ENCODE results near the gene DLL3. TPM values are rescaled to one million over a fixed set of nuclear protein-coding genes. Genes with fewer than 3 reads are reported as not detected.

Gene DLL3
- total RNA-seq, 4 donors from 2014 or later, result not detected

GRCh38 chr19:39467941-39468340, 30.8 kb upstream of the DLL3 start:
- Histone ChIP-seq H3K36me3 (peaks cover 0 to 97% of the 10 kb centered on the region in 2 donors), H3K9me3 (no peaks in the 10 kb centered on the region), H3K4me3 (no peak overlapping the region), H3K27me3 (no peaks in the 10 kb centered on the region), H3K27ac (no peak overlapping the region), H3K4me1 (no peaks in the 10 kb centered on the region)
- no CpG with 5 or more reads among the region's 7 CpGs for WGBS, 2 donors (ENCODE audit: low coverage in 1 of 2)
- ATAC-seq, result no peak
- TF ChIP-seq POLR2A (IDR thresholded peaks at IDR 0.05) (no peak), POLR2AphosphoS5 (IDR thresholded peaks at IDR 0.05) (no peak), EP300 (IDR thresholded peaks at IDR 0.05) (no peak)
- TF ChIP-seq, protein P1, sequence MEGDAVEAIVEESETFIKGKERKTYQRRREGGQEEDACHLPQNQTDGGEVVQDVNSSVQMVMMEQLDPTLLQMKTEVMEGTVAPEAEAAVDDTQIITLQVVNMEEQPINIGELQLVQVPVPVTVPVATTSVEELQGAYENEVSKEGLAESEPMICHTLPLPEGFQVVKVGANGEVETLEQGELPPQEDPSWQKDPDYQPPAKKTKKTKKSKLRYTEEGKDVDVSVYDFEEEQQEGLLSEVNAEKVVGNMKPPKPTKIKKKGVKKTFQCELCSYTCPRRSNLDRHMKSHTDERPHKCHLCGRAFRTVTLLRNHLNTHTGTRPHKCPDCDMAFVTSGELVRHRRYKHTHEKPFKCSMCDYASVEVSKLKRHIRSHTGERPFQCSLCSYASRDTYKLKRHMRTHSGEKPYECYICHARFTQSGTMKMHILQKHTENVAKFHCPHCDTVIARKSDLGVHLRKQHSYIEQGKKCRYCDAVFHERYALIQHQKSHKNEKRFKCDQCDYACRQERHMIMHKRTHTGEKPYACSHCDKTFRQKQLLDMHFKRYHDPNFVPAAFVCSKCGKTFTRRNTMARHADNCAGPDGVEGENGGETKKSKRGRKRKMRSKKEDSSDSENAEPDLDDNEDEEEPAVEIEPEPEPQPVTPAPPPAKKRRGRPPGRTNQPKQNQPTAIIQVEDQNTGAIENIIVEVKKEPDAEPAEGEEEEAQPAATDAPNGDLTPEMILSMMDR (IDR thresholded peaks at IDR 0.05), result no peak

DNA sequence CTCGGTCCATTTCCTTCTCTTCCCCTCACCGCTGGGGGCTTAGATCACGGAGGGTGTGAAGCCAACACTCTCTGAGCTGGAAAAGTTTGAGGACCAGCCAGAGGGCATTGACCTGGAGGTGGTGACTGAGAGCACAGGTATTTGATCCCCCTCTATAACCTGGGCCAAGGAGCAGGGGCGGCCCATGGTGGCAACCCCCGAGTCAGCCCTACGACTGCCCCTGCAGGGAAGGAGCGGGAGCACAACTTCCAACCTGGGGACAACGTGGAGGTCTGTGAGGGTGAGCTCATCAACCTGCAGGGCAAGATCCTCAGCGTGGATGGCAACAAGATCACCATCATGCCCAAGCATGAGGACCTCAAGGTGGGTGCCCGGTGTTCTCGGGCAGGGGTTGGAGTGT, 29.7 kb upstream of the DLL3 start:
- no peaks in the 10 kb centered on the region for H3K9me3 ChIP-seq
- no peak for ATAC-seq
- no peaks in the 10 kb centered on the region for H3K4me1 ChIP-seq
- WGBS, 2 donors (ENCODE audit: low coverage in 1 of 2), result 90% methylated on average over 2 of the region's 11 CpGs; no CpG with 5 or more reads in 1 of the 2 donors
- H3K4me3 ChIP-seq, result no peak overlapping the region
- TF ChIP-seq POLR2A (IDR thresholded peaks at IDR 0.05), result no peak
- TF ChIP-seq EP300 (IDR thresholded peaks at IDR 0.05), result no peak
- TF ChIP-seq, protein P1 (IDR thresholded peaks at IDR 0.05), result no peak
- TF ChIP-seq POLR2AphosphoS5 (IDR thresholded peaks at IDR 0.05), result no peak
- H3K27me3 ChIP-seq, result no peaks in the 10 kb centered on the region
- no peak overlapping the region for H3K27ac ChIP-seq
- peaks cover 0 to 100% of the 10 kb centered on the region in 2 donors for H3K36me3 ChIP-seq

DNA sequence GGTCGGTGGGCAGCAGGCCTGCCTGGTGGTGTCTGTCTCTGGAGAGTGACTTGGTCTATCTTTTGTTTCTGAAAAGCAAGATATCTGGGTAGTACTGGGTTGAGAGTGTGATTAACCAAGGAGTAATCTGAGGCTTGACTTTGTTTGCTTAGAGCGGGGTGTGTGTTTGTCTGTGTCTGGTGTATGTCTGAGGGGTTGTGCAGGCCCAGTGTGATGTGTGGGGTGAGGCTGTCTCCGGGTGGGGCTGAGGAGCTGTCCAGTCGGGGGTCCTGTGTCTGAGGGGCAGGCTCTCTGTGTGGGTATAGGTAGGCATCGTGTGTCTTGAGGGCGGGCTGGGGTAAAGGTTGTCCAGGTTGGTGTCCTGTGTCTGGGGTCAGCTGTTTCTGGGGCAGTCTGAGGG, 29.2 kb upstream of the DLL3 start:
- H3K9me3 ChIP-seq, result no peaks in the 10 kb centered on the region
- no peak for ATAC-seq
- H3K4me3 ChIP-seq, result no peak overlapping the region
- H3K27me3 ChIP-seq, result no peaks in the 10 kb centered on the region
- H3K27ac ChIP-seq, result no peak overlapping the region
- no peaks in the 10 kb centered on the region for H3K4me1 ChIP-seq
- WGBS, 2 donors (ENCODE audit: low coverage in 1 of 2), result 70 to 83% methylated on average over 2 to 3 of the region's 6 CpGs
- peaks cover 0 to 100% of the 10 kb centered on the region in 2 donors for H3K36me3 ChIP-seq
- no peak for TF ChIP-seq EP300 (IDR thresholded peaks at IDR 0.05)
- TF ChIP-seq, protein P1 (IDR thresholded peaks at IDR 0.05), result no peak
- no peak for TF ChIP-seq POLR2AphosphoS5 (IDR thresholded peaks at IDR 0.05)
- no peak for TF ChIP-seq POLR2A (IDR thresholded peaks at IDR 0.05)

DNA sequence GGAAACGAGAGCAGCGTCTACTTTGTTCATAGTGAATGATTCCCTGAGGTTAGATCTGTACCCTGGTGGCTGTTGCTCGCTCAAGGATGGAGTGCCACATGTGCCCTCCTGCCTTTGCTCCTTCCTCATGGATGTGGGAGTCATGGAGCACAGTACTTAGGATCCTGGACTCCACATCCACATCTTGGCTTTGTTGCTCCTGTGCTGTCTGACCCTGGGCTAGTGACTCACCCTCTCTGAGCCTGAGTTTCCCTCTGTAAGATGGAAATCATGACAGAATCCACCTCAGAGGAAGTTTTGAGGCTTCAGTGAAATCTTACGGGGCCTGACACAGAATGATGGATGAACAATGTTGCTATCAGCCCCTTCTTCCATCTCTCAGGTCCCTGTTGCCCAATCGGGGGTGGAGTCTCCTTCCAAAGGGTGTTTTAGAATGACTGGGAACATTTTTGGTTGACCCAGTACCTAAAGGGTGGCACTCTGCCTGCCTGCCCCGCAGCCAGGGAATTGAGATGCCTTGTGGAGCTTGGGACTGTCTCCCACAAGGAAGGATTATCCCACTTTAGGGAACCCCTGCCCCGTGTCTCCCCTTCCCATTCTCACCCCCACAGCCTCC, 27.9 kb upstream of the DLL3 start:
- no peak for ATAC-seq
- peaks cover 0 to 100% of the 10 kb centered on the region in 2 donors for H3K36me3 ChIP-seq
- no peak for TF ChIP-seq POLR2AphosphoS5 (IDR thresholded peaks at IDR 0.05)
- TF ChIP-seq POLR2A (IDR thresholded peaks at IDR 0.05), result no peak
- TF ChIP-seq, protein P1 (IDR thresholded peaks at IDR 0.05), result no peak
- TF ChIP-seq EP300 (IDR thresholded peaks at IDR 0.05), result no peak
- H3K27me3 ChIP-seq, result no peaks in the 10 kb centered on the region
- no peaks in the 10 kb centered on the region for H3K9me3 ChIP-seq
- no peak overlapping the region for H3K27ac ChIP-seq
- no peaks in the 10 kb centered on the region for H3K4me1 ChIP-seq
- H3K4me3 ChIP-seq, result no peak overlapping the region
- WGBS, 2 donors (ENCODE audit: low coverage in 1 of 2), result 88% methylated on average over 3 of the region's 7 CpGs; no CpG with 5 or more reads in 1 of the 2 donors
